ENCODE data around the gene LITAFD. TPM values are rescaled to one million over a fixed set of nuclear protein-coding genes. Genes with fewer than 3 reads are reported as not detected.

LITAFD gene
- total RNA-seq, 1 donor from 2014 or later: not detected

DNA sequence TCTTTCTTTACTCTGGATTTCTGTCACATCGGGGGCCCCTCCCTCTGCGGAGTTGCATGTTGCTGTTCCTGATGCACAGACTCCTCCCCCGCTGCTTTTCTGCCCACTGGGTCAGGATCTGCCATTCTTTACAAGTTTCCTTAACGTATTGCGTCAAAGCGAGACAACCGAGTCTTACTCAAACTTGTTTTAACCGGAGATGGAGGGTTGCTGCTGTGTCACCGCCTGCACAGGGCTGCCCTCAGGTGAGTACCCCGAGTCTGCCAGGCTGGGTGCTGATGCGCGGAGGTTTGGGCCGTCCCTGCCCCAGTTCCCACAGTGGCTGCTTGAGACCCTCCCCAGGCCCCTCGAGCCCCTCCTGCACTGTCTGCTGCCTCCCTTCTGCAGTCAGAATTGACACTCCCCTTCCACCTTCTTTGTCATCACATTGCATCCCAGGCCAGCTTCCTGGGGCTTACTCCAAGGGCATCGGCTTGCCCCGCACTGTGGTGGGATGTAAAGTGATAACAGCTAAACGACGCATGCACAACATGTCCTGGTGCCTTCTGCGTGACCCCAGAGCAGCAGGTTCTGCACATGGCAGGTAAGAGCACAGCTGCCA is 32.6 kb upstream of the LITAFD start:
- peaks cover 29% of the 10 kb centered on the region for H3K36me3 Mint-ChIP-seq
- no peak overlapping the region for H3K27ac Mint-ChIP-seq
- no peak for DNase-seq (ENCODE audit: low spot score in 2 of 2, unreplicated experiment in 2 of 2)
- no peaks in the 10 kb centered on the region for H3K27me3 Mint-ChIP-seq (ENCODE audit: low read depth)
- no peak for TF ChIP-seq CTCF (IDR thresholded peaks at IDR 0.05; ENCODE audit: unreplicated experiment)
- no peaks in the 10 kb centered on the region for H3K4me1 Mint-ChIP-seq
- no peaks in the 10 kb centered on the region for H3K9me3 Mint-ChIP-seq
- H3K4me3 Mint-ChIP-seq: no peak overlapping the region

DNA sequence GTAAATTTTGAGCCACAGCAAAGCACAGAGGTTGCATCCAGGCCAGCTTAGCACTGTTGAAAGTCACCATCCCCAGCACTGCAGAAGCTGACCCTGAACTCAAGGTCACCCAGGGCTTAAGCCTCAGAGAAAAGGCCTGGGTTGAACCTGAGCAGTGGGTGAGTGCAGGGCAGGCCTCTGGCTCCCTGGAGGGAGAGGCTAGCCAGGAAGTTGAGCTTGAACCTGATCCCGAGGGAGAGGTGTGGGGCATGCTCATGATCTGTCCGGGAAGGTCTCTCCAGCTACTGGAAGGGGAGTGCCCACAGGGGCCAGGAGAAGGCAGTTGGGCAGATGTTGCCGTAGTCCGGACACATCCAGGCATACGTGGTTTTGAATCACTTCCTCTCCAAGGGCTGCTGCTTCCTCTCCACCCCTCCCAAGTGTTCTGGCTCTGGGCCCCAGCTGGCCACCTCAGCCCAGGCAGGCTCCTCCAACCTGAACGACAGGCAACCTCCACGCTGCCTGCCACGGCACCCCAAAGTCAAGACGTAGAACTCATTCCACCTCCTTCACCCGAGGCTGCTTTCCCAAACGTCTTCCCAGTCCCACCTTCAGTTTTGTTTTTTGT is 31.8 kb upstream of the LITAFD start:
- H3K27ac Mint-ChIP-seq: peak overlapping the region; percentile 34
- no peak for DNase-seq (ENCODE audit: low spot score in 2 of 2, unreplicated experiment in 2 of 2)
- H3K9me3 Mint-ChIP-seq: no peaks in the 10 kb centered on the region
- no peak overlapping the region for H3K4me3 Mint-ChIP-seq
- H3K4me1 Mint-ChIP-seq: no peaks in the 10 kb centered on the region
- H3K27me3 Mint-ChIP-seq (ENCODE audit: low read depth): no peaks in the 10 kb centered on the region
- peaks cover 28% of the 10 kb centered on the region for H3K36me3 Mint-ChIP-seq
- TF ChIP-seq CTCF (IDR thresholded peaks at IDR 0.05; ENCODE audit: unreplicated experiment): no peak

DNA sequence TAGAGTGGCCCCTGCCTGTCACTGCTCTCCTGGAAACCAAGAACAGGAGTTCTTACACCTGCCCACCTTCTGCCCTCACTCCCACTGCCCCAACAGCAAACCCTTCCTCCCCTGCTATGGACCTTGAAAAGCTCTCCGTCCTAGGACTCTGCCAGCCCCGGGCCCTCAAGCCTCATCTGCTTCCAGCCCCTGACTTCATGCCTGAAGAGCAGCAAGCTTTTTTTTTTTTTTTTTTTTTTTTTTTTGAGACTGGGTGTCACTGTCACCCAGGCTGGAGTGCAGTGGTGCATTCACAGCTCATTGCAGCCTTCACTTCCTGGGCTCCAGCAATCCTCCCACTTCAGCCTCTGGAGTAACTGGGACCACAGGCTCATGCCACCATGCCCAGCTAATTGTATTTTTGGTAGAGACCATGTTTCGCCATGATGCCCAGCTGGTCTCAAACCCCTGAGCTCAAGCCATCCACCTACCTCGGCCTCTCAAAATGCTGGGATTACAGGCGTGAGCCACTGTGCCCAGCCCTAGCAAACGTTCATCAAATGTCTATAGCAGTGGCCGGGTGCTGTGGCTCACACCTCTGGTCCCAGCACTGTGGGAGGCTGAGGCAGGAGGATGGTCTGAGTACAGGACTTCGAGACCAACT is 30.3 kb upstream of the LITAFD start:
- Mint-ChIP-seq H3K36me3 (peaks cover 33% of the 10 kb centered on the region), H3K4me1 (no peaks in the 10 kb centered on the region), H3K27ac (no peak overlapping the region), H3K27me3 (ENCODE audit: low read depth) (no peaks in the 10 kb centered on the region), H3K4me3 (no peak overlapping the region), H3K9me3 (no peaks in the 10 kb centered on the region)
- TF ChIP-seq CTCF (IDR thresholded peaks at IDR 0.05; ENCODE audit: unreplicated experiment): no peak
- DNase-seq (ENCODE audit: low spot score in 2 of 2, unreplicated experiment in 2 of 2): no peak

- H3K27me3 Mint-ChIP-seq (ENCODE audit: low read depth): no peaks in the 10 kb centered on the region
- H3K36me3 Mint-ChIP-seq: peaks cover 37% of the 10 kb centered on the region
- H3K9me3 Mint-ChIP-seq: no peaks in the 10 kb centered on the region
- no peak for TF ChIP-seq CTCF (IDR thresholded peaks at IDR 0.05; ENCODE audit: unreplicated experiment)
- DNase-seq (ENCODE audit: low spot score in 2 of 2, unreplicated experiment in 2 of 2): no peak
- peak overlapping the region; percentile 51 for H3K27ac Mint-ChIP-seq
- H3K4me3 Mint-ChIP-seq: no peak overlapping the region
- H3K4me1 Mint-ChIP-seq: no peaks in the 10 kb centered on the region
Observed at GRCh38 chr16:8852534-8852933, 29.6 kb upstream of the LITAFD start.

DNA sequence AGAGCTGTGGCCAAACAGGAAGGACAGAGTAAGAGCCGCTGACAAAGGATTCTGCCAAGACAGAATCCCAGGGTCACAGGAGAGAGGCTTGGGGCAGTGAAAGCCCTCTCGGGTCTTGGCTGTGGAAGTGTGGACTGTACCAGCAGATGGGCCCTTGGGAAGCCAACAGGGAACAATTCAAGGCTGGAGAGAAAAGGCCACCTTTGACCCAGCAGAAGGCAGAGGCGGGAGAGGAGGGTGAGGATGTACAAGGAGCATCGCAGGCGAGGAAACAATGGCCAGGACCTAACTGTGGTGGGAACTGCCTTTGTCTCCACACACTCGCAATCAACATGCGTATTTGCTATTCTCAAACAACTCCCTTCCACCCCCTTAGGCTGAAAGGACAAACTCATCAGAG is 29.0 kb upstream of the LITAFD start:
- no peak for DNase-seq (ENCODE audit: low spot score in 2 of 2, unreplicated experiment in 2 of 2)

More for the DNA sequence above, 29.0 kb upstream of the LITAFD start:
- peak overlapping the region; percentile 51 for H3K27ac Mint-ChIP-seq
- no peak for TF ChIP-seq CTCF (IDR thresholded peaks at IDR 0.05; ENCODE audit: unreplicated experiment)
- H3K36me3 Mint-ChIP-seq: peaks cover 40% of the 10 kb centered on the region
- H3K27me3 Mint-ChIP-seq (ENCODE audit: low read depth): no peaks in the 10 kb centered on the region
- no peaks in the 10 kb centered on the region for H3K4me1 Mint-ChIP-seq
- no peaks in the 10 kb centered on the region for H3K9me3 Mint-ChIP-seq
- no peak overlapping the region for H3K4me3 Mint-ChIP-seq
